ENCODE measurements around the gene TRIM67.
"Not testable (repeated sequence)": the region's sequence is repeated elsewhere in the genome, so short reads cannot be mapped to it uniquely, and the experiment has no call there.

Gene TRIM67

GRCh38 chr1:231158141-231158540 is 3.7 kb upstream of the TRIM67 start:
- DNase-seq (ENCODE audit: low read depth, low spot score) = not testable (repeated sequence)

- no peak for DNase-seq (ENCODE audit: low read depth, low spot score)
Observed at GRCh38 chr1:231159202-231159962, 2.5 kb upstream of the TRIM67 start.

GRCh38 chr1:231159963-231160761 is 1.7 kb upstream of the TRIM67 start:
- DNase-seq (ENCODE audit: low read depth, low spot score) = no peak

- DNase-seq (ENCODE audit: low read depth, low spot score) = peak; percentile 23
Observed at GRCh38 chr1:231160895-231161666, 777 bp upstream of the TRIM67 start.

- DNase-seq (ENCODE audit: low read depth, low spot score) = peak; percentile 86
Observed at GRCh38 chr1:231162297-231162969, 575 bp downstream of the TRIM67 start.

GRCh38 chr1:231162970-231163829 is 1.3 kb downstream of the TRIM67 start:
- peak; percentile 47 for DNase-seq (ENCODE audit: low read depth, low spot score)

GRCh38 chr1:231163830-231164427 is 2.1 kb downstream of the TRIM67 start:
- no peak for DNase-seq (ENCODE audit: low read depth, low spot score)

- no peak for DNase-seq (ENCODE audit: low read depth, low spot score)
Observed at GRCh38 chr1:231165371-231165770, 3.5 kb downstream of the TRIM67 start.

- DNase-seq (ENCODE audit: low read depth, low spot score) = no peak
Observed at GRCh38 chr1:231166398-231166797, 4.5 kb downstream of the TRIM67 start.

- DNase-seq (ENCODE audit: low read depth, low spot score) = no peak
Observed at GRCh38 chr1:231170875-231171274, 9.0 kb downstream of the TRIM67 start.

GRCh38 chr1:231171623-231172197 is 9.9 kb downstream of the TRIM67 start:
- DNase-seq (ENCODE audit: low read depth, low spot score) = no peak

- no peak for DNase-seq (ENCODE audit: low read depth, low spot score)
Observed at GRCh38 chr1:231172411-231172810, 10.6 kb downstream of the TRIM67 start.

- DNase-seq (ENCODE audit: low read depth, low spot score) = no peak
Observed at GRCh38 chr1:231176421-231176820, 14.6 kb downstream of the TRIM67 start.

- DNase-seq (ENCODE audit: low read depth, low spot score) = no peak
Observed at GRCh38 chr1:231177226-231177625, 15.4 kb downstream of the TRIM67 start.

- DNase-seq (ENCODE audit: low read depth, low spot score) = no peak
Observed at GRCh38 chr1:231177936-231178335, 16.1 kb downstream of the TRIM67 start.

- DNase-seq (ENCODE audit: low read depth, low spot score) = no peak
Observed at GRCh38 chr1:231178970-231179369, 17.1 kb downstream of the TRIM67 start.

GRCh38 chr1:231180034-231180433 is 18.2 kb downstream of the TRIM67 start:
- DNase-seq (ENCODE audit: low read depth, low spot score) = no peak

GRCh38 chr1:231181271-231181670 is 19.4 kb downstream of the TRIM67 start:
- no peak for DNase-seq (ENCODE audit: low read depth, low spot score)

GRCh38 chr1:231182317-231182716 is 20.5 kb downstream of the TRIM67 start:
- DNase-seq (ENCODE audit: low read depth, low spot score) = no peak
